ENCODE data around the gene CACNA1B. TPM values are rescaled to one million over a fixed set of nuclear protein-coding genes. Genes with fewer than 3 reads are reported as not detected.

Gene CACNA1B
- total RNA-seq, 1 donor from 2014 or later: 0.74 TPM

GRCh38 chr9:138024831-138025291 lies 147.3 kb downstream of the CACNA1B start:
- no peak overlapping the region for H3K4me3 ChIP-seq
- no peak overlapping the region for H3K27ac ChIP-seq
- peak; percentile 64 to 67 for DNase-seq (ENCODE audit: extremely low spot score in 2 of 2)
- H3K27me3 ChIP-seq: no peaks in the 10 kb centered on the region
- intact Hi-C loops (cut with DNase I): no loop called here
- no peak for TF ChIP-seq POLR2A (IDR thresholded peaks at IDR 0.05)
- TF ChIP-seq, protein P1, sequence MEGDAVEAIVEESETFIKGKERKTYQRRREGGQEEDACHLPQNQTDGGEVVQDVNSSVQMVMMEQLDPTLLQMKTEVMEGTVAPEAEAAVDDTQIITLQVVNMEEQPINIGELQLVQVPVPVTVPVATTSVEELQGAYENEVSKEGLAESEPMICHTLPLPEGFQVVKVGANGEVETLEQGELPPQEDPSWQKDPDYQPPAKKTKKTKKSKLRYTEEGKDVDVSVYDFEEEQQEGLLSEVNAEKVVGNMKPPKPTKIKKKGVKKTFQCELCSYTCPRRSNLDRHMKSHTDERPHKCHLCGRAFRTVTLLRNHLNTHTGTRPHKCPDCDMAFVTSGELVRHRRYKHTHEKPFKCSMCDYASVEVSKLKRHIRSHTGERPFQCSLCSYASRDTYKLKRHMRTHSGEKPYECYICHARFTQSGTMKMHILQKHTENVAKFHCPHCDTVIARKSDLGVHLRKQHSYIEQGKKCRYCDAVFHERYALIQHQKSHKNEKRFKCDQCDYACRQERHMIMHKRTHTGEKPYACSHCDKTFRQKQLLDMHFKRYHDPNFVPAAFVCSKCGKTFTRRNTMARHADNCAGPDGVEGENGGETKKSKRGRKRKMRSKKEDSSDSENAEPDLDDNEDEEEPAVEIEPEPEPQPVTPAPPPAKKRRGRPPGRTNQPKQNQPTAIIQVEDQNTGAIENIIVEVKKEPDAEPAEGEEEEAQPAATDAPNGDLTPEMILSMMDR (IDR thresholded peaks at IDR 0.05): no peak
- TF ChIP-seq POLR2AphosphoS5 (IDR thresholded peaks at IDR 0.05; ENCODE audit: insufficient read depth in 1 of 2, low read depth in 1 of 2): no peak
- H3K36me3 ChIP-seq: no peaks in the 10 kb centered on the region
- H3K4me1 ChIP-seq: peaks cover 6% of the 10 kb centered on the region
- no peaks in the 10 kb centered on the region for H3K9me3 ChIP-seq

DNA sequence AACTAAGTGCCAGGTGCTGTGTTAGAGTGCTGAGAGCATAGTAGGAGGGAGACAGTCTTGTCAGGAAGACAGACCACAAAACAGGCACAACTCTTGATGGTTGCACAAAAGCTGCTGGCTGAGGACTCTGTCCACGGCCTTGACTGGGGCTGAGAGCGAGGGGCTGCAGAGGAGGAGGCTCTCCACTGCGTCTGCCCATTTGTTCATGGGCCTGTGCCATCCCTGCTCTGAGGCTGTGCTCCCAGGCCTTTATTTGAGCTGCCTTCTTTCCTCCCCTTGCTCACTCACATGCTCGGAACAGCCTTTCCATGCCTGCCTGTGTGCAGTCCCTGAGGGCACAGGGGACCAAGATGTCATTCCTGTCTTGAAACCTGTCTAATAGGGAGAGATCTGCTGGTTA lies 147.8 kb downstream of the CACNA1B start:
- DNase-seq (ENCODE audit: extremely low spot score in 2 of 2): peak; percentile 13 to 87

DNA sequence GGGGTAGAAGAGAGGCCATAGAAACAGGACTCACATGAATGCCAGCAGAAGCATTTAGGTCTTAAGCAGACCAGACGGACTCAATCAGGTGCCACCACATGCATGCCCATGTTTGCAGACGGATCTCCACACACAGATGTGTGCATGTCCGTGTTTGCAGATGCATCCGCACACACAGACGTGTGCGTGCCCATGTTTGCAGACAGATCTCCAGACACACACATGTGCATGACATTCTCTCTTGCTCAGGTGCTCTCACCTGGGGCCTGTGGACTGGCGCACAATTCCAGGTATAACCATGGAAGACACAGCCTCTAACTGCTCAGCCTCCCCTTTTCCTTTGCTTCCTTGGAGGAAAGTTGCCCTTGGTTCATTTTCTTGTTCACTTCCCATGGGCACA lies 148.3 kb downstream of the CACNA1B start:
- no peaks in the 10 kb centered on the region for H3K36me3 ChIP-seq
- TF ChIP-seq POLR2AphosphoS5 (IDR thresholded peaks at IDR 0.05; ENCODE audit: insufficient read depth in 1 of 2, low read depth in 1 of 2) (no peak), POLR2A (IDR thresholded peaks at IDR 0.05) (no peak)
- TF ChIP-seq, protein P1 (IDR thresholded peaks at IDR 0.05): no peak
- DNase-seq (ENCODE audit: extremely low spot score in 2 of 2): peak; percentile 54 to 81
- peaks cover 6% of the 10 kb centered on the region for H3K4me1 ChIP-seq
- no peaks in the 10 kb centered on the region for H3K27me3 ChIP-seq
- no peak overlapping the region for H3K4me3 ChIP-seq
- H3K27ac ChIP-seq: no peak overlapping the region
- no peaks in the 10 kb centered on the region for H3K9me3 ChIP-seq
- intact Hi-C loops (cut with DNase I): no loop called here

More for the DNA sequence above, 147.8 kb downstream of the CACNA1B start:
- no peaks in the 10 kb centered on the region for H3K36me3 ChIP-seq
- TF ChIP-seq POLR2A (IDR thresholded peaks at IDR 0.05) (no peak), POLR2AphosphoS5 (IDR thresholded peaks at IDR 0.05; ENCODE audit: insufficient read depth in 1 of 2, low read depth in 1 of 2) (no peak)
- TF ChIP-seq, protein P1 (IDR thresholded peaks at IDR 0.05): no peak
- H3K9me3 ChIP-seq: no peaks in the 10 kb centered on the region
- no peak overlapping the region for H3K4me3 ChIP-seq
- H3K4me1 ChIP-seq: peaks cover 6% of the 10 kb centered on the region
- H3K27ac ChIP-seq: no peak overlapping the region
- no peaks in the 10 kb centered on the region for H3K27me3 ChIP-seq
- intact Hi-C loops (cut with DNase I): no loop called here

- H3K27me3 ChIP-seq: no peaks in the 10 kb centered on the region
- no peaks in the 10 kb centered on the region for H3K9me3 ChIP-seq
- no peak overlapping the region for H3K4me3 ChIP-seq
- H3K4me1 ChIP-seq: no peaks in the 10 kb centered on the region
- intact Hi-C loops (cut with DNase I): no loop called here
- H3K36me3 ChIP-seq: no peaks in the 10 kb centered on the region
- DNase-seq (ENCODE audit: extremely low spot score in 2 of 2): peak in 1 of 2 donors; percentile 10
- TF ChIP-seq POLR2AphosphoS5 (IDR thresholded peaks at IDR 0.05; ENCODE audit: insufficient read depth in 1 of 2, low read depth in 1 of 2) (no peak), POLR2A (IDR thresholded peaks at IDR 0.05) (no peak)
- TF ChIP-seq, protein P1 (IDR thresholded peaks at IDR 0.05): no peak
- no peak overlapping the region for H3K27ac ChIP-seq
Observed at GRCh38 chr9:138028596-138028995, 151.0 kb downstream of the CACNA1B start.

DNA sequence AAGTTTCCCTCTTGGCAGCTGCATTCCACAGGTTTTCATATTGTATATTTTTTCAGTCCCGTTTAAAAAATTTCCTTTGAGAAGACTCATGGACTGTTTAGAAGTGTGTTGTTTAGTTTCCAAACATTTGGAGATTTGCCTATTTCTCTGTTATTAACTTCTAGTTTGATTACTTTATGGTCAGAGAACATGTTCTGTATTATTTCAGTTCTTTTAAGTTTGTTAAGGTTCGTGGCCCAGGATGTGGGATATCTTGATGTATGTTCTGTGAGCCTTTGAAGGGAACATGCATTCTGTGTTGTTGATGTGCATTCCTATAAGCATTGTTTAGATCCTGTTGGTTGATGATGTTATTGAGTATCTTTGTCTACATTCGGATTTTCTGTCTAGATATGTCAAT lies 153.6 kb downstream of the CACNA1B start:
- no peak overlapping the region for H3K4me3 ChIP-seq
- intact Hi-C loops (cut with DNase I): no loop called here
- DNase-seq (ENCODE audit: extremely low spot score in 2 of 2): no peak

More for the DNA sequence above, 153.6 kb downstream of the CACNA1B start:
- TF ChIP-seq, protein P1 (IDR thresholded peaks at IDR 0.05): no peak
- TF ChIP-seq POLR2A (IDR thresholded peaks at IDR 0.05) (no peak), POLR2AphosphoS5 (IDR thresholded peaks at IDR 0.05; ENCODE audit: insufficient read depth in 1 of 2, low read depth in 1 of 2) (no peak)
- H3K27ac ChIP-seq: no peak overlapping the region
- H3K36me3 ChIP-seq: no peaks in the 10 kb centered on the region
- H3K27me3 ChIP-seq: no peaks in the 10 kb centered on the region
- H3K4me1 ChIP-seq: no peaks in the 10 kb centered on the region
- no peaks in the 10 kb centered on the region for H3K9me3 ChIP-seq

All from vagina (tissue), 2 donors.